Chondrocyte (in vitro differentiated cells): ENCODE measurements around the gene KRTAP29-1. TPM values are rescaled to one million over a fixed set of nuclear protein-coding genes. Genes with fewer than 3 reads are reported as not detected.

ENCODE experiments used
- DNase-seq: peaks from one replicate; pipeline ENCODE4 v3.0.0; 2021; ENCODE audit warnings: mixed read lengths, low spot score
- H3K27ac Mint-ChIP-seq: one replicate; pipeline ENCODE4 v1.8.0; 2021; ENCODE audit warnings: mild to moderate bottlenecking, moderate library complexity, mixed read lengths; ENCODE audit not compliant: unreplicated experiment
- H3K27me3 Mint-ChIP-seq: 2 replicates; pipeline ENCODE4 v1.8.0; 2021; ENCODE audit warnings: low read depth, mixed read lengths
- H3K36me3 Mint-ChIP-seq: 2 replicates; pipeline ENCODE4 v1.8.0; 2021; ENCODE audit warnings: low read depth, mixed read lengths
- H3K4me1 Mint-ChIP-seq: 2 replicates; pipeline ENCODE4 v1.8.0; 2021; ENCODE audit warnings: low read depth, mild to moderate bottlenecking, mixed read lengths
- H3K4me3 Mint-ChIP-seq: one replicate; pipeline ENCODE4 v1.8.0; 2021; ENCODE audit warnings: mild to moderate bottlenecking, moderate library complexity, mixed read lengths; ENCODE audit not compliant: unreplicated experiment
- H3K9me3 Mint-ChIP-seq: 2 replicates; pipeline ENCODE4 v1.8.0; 2021; ENCODE audit warnings: low read depth, mixed read lengths
- total RNA-seq: library from RNA; stranded (reverse); gene quantifications from 3 replicates; pipeline ENCODE4 v1.2.1, GENCODE V29; 2021
- TF ChIP-seq, protein P1 (sequence below): fragments of 200-600 bp; sonication (generic); IDR thresholded peaks from 2 replicates; pipeline ENCODE4 v1.5.0; 2021; ENCODE audit warnings: antibody characterized with exemption, mild to moderate bottlenecking, moderate library complexity

KRTAP29-1 gene
- total RNA-seq, 1 donor from 2014 or later, result not detected

GRCh38 chr17:41332239-41332638 is 29.6 kb upstream of the KRTAP29-1 start:
- no peak overlapping the region for H3K4me3 Mint-ChIP-seq
- H3K36me3 Mint-ChIP-seq, result no peaks in the 10 kb centered on the region
- TF ChIP-seq, protein P1, sequence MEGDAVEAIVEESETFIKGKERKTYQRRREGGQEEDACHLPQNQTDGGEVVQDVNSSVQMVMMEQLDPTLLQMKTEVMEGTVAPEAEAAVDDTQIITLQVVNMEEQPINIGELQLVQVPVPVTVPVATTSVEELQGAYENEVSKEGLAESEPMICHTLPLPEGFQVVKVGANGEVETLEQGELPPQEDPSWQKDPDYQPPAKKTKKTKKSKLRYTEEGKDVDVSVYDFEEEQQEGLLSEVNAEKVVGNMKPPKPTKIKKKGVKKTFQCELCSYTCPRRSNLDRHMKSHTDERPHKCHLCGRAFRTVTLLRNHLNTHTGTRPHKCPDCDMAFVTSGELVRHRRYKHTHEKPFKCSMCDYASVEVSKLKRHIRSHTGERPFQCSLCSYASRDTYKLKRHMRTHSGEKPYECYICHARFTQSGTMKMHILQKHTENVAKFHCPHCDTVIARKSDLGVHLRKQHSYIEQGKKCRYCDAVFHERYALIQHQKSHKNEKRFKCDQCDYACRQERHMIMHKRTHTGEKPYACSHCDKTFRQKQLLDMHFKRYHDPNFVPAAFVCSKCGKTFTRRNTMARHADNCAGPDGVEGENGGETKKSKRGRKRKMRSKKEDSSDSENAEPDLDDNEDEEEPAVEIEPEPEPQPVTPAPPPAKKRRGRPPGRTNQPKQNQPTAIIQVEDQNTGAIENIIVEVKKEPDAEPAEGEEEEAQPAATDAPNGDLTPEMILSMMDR, result no peak
- DNase-seq, result no peak
- H3K9me3 Mint-ChIP-seq, result no peaks in the 10 kb centered on the region
- H3K27ac Mint-ChIP-seq, result no peak overlapping the region
- peaks cover 8% of the 10 kb centered on the region for H3K27me3 Mint-ChIP-seq
- H3K4me1 Mint-ChIP-seq, result no peaks in the 10 kb centered on the region

GRCh38 chr17:41331606-41332005 is 29.0 kb upstream of the KRTAP29-1 start:
- Mint-ChIP-seq H3K4me3 (no peak overlapping the region), H3K27me3 (peaks cover 8% of the 10 kb centered on the region), H3K9me3 (no peaks in the 10 kb centered on the region), H3K36me3 (no peaks in the 10 kb centered on the region), H3K4me1 (no peaks in the 10 kb centered on the region), H3K27ac (no peak overlapping the region)
- TF ChIP-seq, protein P1, result no peak
- no peak for DNase-seq

DNA sequence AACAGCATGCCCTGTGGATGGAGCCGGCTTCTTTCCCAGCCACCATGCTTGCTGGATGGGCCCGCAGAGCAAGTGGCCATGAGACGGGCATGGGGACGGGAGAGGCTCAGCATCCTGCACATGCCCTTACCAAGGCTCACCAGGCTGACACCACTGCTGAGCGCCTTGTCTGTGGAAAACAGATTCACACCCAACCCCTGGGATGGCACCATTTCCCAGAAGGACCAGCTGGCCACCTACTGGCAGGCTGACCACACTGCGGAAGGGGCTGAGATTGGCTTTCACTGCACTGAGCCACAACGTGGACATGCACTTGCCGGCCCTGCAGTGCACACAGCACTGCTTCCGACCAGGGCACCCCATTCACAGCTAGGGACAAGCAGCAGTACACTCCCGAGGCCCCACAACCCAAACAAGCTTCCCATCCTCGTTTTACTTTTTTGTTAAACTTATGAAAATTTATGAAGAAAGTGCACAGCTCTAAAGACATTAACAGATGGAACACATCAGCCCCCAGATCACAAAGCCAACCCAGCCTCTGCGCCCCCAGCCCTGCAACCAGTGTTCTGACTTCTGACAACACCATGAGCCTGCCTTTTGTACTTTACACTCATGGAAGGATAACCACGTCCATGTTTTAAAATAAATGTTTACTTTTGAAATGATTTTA is 26.8 kb upstream of the KRTAP29-1 start:
- DNase-seq, result no peak
- H3K4me3 Mint-ChIP-seq, result no peak overlapping the region
- TF ChIP-seq, protein P1, result peak; percentile 84

GRCh38 chr17:41328207-41328606 is 25.6 kb upstream of the KRTAP29-1 start:
- no peak overlapping the region for H3K4me3 Mint-ChIP-seq
- H3K9me3 Mint-ChIP-seq, result no peaks in the 10 kb centered on the region
- TF ChIP-seq, protein P1, result no peak
- peaks cover 2% of the 10 kb centered on the region for H3K27me3 Mint-ChIP-seq
- H3K36me3 Mint-ChIP-seq, result no peaks in the 10 kb centered on the region
- no peak for DNase-seq
- H3K27ac Mint-ChIP-seq, result no peak overlapping the region
- no peaks in the 10 kb centered on the region for H3K4me1 Mint-ChIP-seq

More for the DNA sequence above, 26.8 kb upstream of the KRTAP29-1 start:
- H3K9me3 Mint-ChIP-seq, result no peaks in the 10 kb centered on the region
- H3K27me3 Mint-ChIP-seq, result peaks cover 4% of the 10 kb centered on the region
- no peaks in the 10 kb centered on the region for H3K36me3 Mint-ChIP-seq
- H3K27ac Mint-ChIP-seq, result no peak overlapping the region
- H3K4me1 Mint-ChIP-seq, result no peaks in the 10 kb centered on the region

GRCh38 chr17:41327411-41328120 is 24.9 kb upstream of the KRTAP29-1 start:
- Mint-ChIP-seq H3K4me3 (no peak overlapping the region), H3K4me1 (no peaks in the 10 kb centered on the region), H3K9me3 (no peaks in the 10 kb centered on the region), H3K36me3 (no peaks in the 10 kb centered on the region), H3K27me3 (peaks cover 2% of the 10 kb centered on the region), H3K27ac (no peak overlapping the region)
- TF ChIP-seq, protein P1, result no peak
- no peak for DNase-seq
